Measurements from ENCODE around the gene ELL3. TPM values are rescaled to one million over a fixed set of nuclear protein-coding genes. Genes with fewer than 3 reads are reported as not detected.

ELL3 gene
- total RNA-seq, 1 donor from 2014 or later, result 1.8 TPM

GRCh38 chr15:43723151-43723550 lies 53.6 kb downstream of the ELL3 start:
- no peak for DNase-seq (ENCODE audit: low read depth in 2 of 2)

Other genes with a start within 250 kb of the ELL3 start
- 6.8 and 7.5 TPM in 2 replicates for gene PPIP5K1, start 186.8 kb downstream of the ELL3 start, total RNA-seq
- gene CKMT1B, start 182.9 kb downstream of the ELL3 start, total RNA-seq, result not detected in 2 replicates
- gene STRC, start 158.2 kb downstream of the ELL3 start, total RNA-seq, result not detected in 2 replicates
- gene CATSPER2, start 128.1 kb downstream of the ELL3 start, total RNA-seq, result 0.22 and 0.40 TPM in 2 replicates
- not detected in 2 replicates for gene CKMT1A, start 83.1 kb downstream of the ELL3 start, total RNA-seq
- 113 and 115 TPM in 2 replicates for gene PDIA3, start 30.5 kb downstream of the ELL3 start, total RNA-seq
- gene SERF2, start 15.4 kb upstream of the ELL3 start, total RNA-seq, result 285 and 360 TPM in 2 replicates
- not detected in 2 replicates for gene SERINC4, start 23.3 kb upstream of the ELL3 start, total RNA-seq
- gene HYPK, start 23.6 kb upstream of the ELL3 start, total RNA-seq, result 4.4 and 6.3 TPM in 2 replicates
- 14.4 and 20.8 TPM in 2 replicates for gene MFAP1, start 47.7 kb upstream of the ELL3 start, total RNA-seq
- 3.2 and 5.4 TPM in 2 replicates for gene WDR76, start 50.0 kb upstream of the ELL3 start, total RNA-seq

Measured in lung microvascular endothelial cell (primary cell).